HG03139 (cell line): Measurements from ENCODE around the gene ATG13.

ENCODE experiments used
- ATAC-seq: cut with Tn5 transposase; IDR thresholded peaks from one replicate; pipeline ENCODE4 v1.9.1; 2021; ENCODE audit not compliant: unreplicated experiment

Gene ATG13

DNA sequence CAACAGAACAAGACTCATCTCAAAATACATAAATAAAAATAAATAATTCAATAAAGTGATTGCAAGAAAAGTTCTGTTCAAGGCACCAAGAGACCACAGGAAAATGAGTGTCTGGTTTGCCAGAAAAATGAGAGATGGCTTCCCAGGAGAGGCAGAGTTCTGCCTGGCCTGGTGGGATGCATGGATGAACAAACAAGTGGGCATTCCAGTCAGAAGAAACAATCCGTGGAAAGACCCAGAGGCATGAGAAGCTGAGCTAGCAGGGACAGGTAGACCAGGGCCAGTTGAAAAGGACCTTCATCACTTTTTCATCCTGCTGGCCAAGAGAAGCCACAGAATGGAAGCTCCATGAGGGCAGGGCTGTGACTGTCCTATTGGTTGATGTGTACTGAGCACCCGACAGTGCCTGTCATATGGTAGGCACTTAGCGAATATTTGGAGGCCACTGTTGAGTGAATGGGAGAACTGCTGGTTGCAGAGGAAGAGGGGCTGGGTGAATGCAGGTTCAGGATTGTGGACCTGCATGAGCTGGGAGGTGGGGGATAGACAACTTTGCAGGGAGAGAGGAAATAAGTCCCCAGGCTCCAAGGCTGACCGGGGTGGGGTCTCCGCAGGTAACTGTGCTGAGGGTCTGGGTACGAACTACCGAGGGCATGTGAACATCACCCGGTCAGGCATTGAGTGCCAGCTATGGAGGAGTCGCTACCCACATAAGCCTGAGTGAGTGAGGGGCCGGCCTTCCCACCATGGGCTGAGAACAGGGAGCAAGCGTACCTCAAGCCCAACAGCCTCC lies 105.4 kb downstream of the ATG13 start:
- no peak for ATAC-seq

DNA sequence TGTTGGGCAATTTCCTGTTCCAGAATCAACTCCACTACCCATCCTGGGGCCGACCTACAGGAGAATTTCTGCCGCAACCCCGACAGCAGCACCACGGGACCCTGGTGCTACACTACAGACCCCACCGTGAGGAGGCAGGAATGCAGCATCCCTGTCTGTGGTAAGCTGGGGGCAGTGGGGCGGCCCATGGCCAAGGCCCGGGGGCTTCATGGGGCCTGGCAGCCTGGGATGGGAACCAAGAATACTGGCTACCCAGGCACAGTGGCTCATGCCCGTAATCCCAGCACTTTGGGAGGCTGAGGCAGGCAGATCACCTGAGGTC lies 106.0 kb downstream of the ATG13 start:
- ATAC-seq, result no peak

DNA sequence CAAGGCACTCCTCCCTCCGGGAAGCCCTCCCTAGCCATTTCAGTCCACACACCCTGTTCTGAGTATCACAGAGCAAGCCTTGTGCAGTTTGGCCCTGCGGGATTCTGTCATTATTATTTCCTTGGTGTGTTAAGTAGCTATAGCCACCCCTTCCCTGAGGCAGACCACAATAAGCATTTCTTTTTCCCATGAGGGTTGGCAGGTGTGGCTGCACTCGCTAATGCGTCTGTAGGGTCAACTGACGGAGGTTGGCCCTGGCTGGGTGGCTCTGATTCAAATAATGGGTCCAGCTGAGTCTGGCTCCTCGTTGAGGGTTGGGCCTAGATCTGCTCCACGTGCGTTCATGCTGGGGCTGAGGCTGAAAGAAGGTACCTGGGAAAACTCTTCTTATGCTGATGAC lies 106.7 kb downstream of the ATG13 start:
- no peak for ATAC-seq
